Measurements from ENCODE around the gene ZNF358.

The ZNF358 gene

GRCh38 chr19:7526059-7526929 is 10.4 kb downstream of the ZNF358 start:
- H3K27ac ChIP-seq = no peak overlapping the region
- H3K36me3 ChIP-seq (ENCODE audit: insufficient read depth) = no peaks in the 10 kb centered on the region
- no peak overlapping the region for H2AFZ ChIP-seq (ENCODE audit: low read depth)
- TF ChIP-seq CTCF (conservative IDR thresholded peaks at IDR 0.05; ENCODE audit: low read depth, low read length) = no peak
- H3K4me1 ChIP-seq (ENCODE audit: low read depth, poor library complexity, severe bottlenecking) = peaks cover 12% of the 10 kb centered on the region
- peaks cover 6% of the 10 kb centered on the region; the same call in 1 of the 2 replicates for H3K79me2 ChIP-seq (ENCODE audit: insufficient read depth, low read depth)
- no peak overlapping the region for H3K9ac ChIP-seq
- H4K20me1 ChIP-seq (ENCODE audit: insufficient read depth) = no peaks in the 10 kb centered on the region
- H3K4me2 ChIP-seq = no peak overlapping the region
- H3K4me3 ChIP-seq (IDR thresholded peaks at IDR 0.05; ENCODE audit: insufficient read depth, low read depth, low read length) = no peak overlapping the region
- no peaks in the 10 kb centered on the region for H3K27me3 ChIP-seq (ENCODE audit: insufficient read depth, low read depth)

GRCh38 chr19:7527516-7528191 is 11.8 kb downstream of the ZNF358 start:
- no peak overlapping the region for H3K9ac ChIP-seq
- H3K4me3 ChIP-seq (IDR thresholded peaks at IDR 0.05; ENCODE audit: insufficient read depth, low read depth, low read length) = no peak overlapping the region
- H3K4me1 ChIP-seq (ENCODE audit: low read depth, poor library complexity, severe bottlenecking) = peaks cover 6% of the 10 kb centered on the region
- no peaks in the 10 kb centered on the region for H4K20me1 ChIP-seq (ENCODE audit: insufficient read depth)
- H3K36me3 ChIP-seq (ENCODE audit: insufficient read depth) = no peaks in the 10 kb centered on the region
- no peak overlapping the region for H2AFZ ChIP-seq (ENCODE audit: low read depth)
- H3K27ac ChIP-seq = no peak overlapping the region
- H3K79me2 ChIP-seq (ENCODE audit: insufficient read depth, low read depth) = peaks cover 6% of the 10 kb centered on the region; the same call in 1 of the 2 replicates
- H3K4me2 ChIP-seq = no peak overlapping the region
- TF ChIP-seq CTCF (conservative IDR thresholded peaks at IDR 0.05; ENCODE audit: low read depth, low read length) = no peak
- H3K27me3 ChIP-seq (ENCODE audit: insufficient read depth, low read depth) = no peaks in the 10 kb centered on the region

- Histone ChIP-seq H3K4me2 (no peak overlapping the region), H3K27me3 (ENCODE audit: insufficient read depth, low read depth) (no peaks in the 10 kb centered on the region), H3K4me3 (IDR thresholded peaks at IDR 0.05; ENCODE audit: insufficient read depth, low read depth, low read length) (no peak overlapping the region), H3K79me2 (ENCODE audit: insufficient read depth, low read depth) (peaks cover 2% of the 10 kb centered on the region; the same call in 1 of the 2 replicates), H3K4me1 (ENCODE audit: low read depth, poor library complexity, severe bottlenecking) (peaks cover 4% of the 10 kb centered on the region), H2AFZ (ENCODE audit: low read depth) (no peak overlapping the region), H4K20me1 (ENCODE audit: insufficient read depth) (no peaks in the 10 kb centered on the region), H3K9ac (no peak overlapping the region), H3K36me3 (ENCODE audit: insufficient read depth) (no peaks in the 10 kb centered on the region), H3K27ac (no peak overlapping the region)
- no peak for TF ChIP-seq CTCF (conservative IDR thresholded peaks at IDR 0.05; ENCODE audit: low read depth, low read length)
These were observed 12.3 kb downstream of the ZNF358 start for GRCh38 chr19:7528192-7528519.

GRCh38 chr19:7528522-7529245 is 12.8 kb downstream of the ZNF358 start:
- Histone ChIP-seq H3K9ac (no peak overlapping the region), H3K36me3 (ENCODE audit: insufficient read depth) (no peaks in the 10 kb centered on the region), H3K4me2 (no peak overlapping the region), H4K20me1 (ENCODE audit: insufficient read depth) (no peaks in the 10 kb centered on the region), H2AFZ (ENCODE audit: low read depth) (no peak overlapping the region), H3K4me1 (ENCODE audit: low read depth, poor library complexity, severe bottlenecking) (no peaks in the 10 kb centered on the region), H3K27me3 (ENCODE audit: insufficient read depth, low read depth) (no peaks in the 10 kb centered on the region), H3K4me3 (IDR thresholded peaks at IDR 0.05; ENCODE audit: insufficient read depth, low read depth, low read length) (no peak overlapping the region), H3K79me2 (ENCODE audit: insufficient read depth, low read depth) (no peaks in the 10 kb centered on the region), H3K27ac (no peak overlapping the region)
- no peak for TF ChIP-seq CTCF (conservative IDR thresholded peaks at IDR 0.05; ENCODE audit: low read depth, low read length)

All from KMS-11 (cell line).